Measurements from ENCODE around the gene C3orf22.

Gene C3orf22

DNA sequence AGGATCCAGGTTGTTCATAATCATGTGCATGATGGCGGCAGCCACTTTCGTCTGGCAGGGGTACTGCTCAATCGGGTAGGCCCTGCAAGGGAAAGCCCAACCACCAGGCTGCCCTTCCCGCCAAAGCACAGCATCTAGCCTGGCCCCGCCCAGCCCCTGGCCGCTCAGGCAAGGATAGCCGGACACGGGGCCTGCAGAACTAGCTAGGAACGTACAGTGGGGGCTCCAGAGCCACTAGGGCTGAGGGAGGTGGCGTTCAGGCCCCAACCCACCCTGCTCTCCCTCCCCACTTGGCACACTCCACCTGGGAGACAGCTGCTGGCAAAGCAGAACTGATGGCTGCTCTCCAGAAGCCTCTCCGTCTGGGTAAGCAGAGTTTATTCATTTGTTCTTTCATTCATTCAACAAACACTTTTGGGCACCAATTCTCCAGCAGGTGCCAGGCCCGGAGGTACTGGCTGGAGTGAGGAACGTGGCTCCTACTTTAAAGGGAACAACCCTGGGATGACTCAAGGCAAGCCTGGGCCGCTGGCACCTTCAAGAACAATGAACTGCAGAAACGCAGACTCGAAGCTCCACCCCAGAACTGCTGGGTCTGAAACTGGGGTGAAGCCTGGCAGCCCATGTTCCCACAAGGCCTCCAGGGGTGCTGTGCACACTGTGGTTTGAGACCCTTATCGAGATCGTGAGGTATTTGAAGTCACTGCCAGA is 49.0 kb downstream of the C3orf22 start:
- DNase-seq (ENCODE audit: insufficient read length, low spot score) (no peak), FAIRE-seq (no peak)
- TF ChIP-seq TAF1 (IDR thresholded peaks at IDR 0.05; ENCODE audit: low read depth, low read length), result no peak
- TF ChIP-seq SPI1 (IDR thresholded peaks at IDR 0.05; ENCODE audit: low read depth, low read length), result no peak
- no peak for TF ChIP-seq POLR2A (IDR thresholded peaks at IDR 0.05; ENCODE audit: low read depth, low read length)
- TF ChIP-seq POU2F2 (IDR thresholded peaks at IDR 0.05; ENCODE audit: low read depth, low read length), result no peak
- TF ChIP-seq PAX5 (IDR thresholded peaks at IDR 0.05; ENCODE audit: insufficient read depth, low read length, severe bottlenecking), result no peak
- TF ChIP-seq POLR2AphosphoS5 (IDR thresholded peaks at IDR 0.05; ENCODE audit: low read depth, low read length), result no peak

DNA sequence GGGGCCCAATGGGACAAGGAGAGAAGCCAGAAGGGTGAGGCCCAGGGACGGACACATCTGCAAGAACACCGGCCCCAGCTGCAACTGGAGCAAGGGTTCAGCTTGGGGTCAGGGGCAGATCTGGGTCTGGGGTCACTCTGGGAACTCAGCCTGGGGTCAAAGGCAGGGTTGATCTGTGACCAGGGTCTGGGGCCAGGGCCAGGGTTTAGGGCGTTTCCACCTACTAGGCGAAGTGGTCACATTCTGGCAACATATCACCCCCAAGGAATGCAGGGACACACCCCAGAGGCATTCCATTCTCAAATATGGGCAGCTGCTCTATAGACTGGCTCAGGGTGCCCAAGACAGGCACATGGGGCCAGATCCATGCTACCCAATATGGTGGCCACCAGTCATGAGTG is 50.2 kb downstream of the C3orf22 start:
- DNase-seq (ENCODE audit: insufficient read length, low spot score), result no peak
- no peak for FAIRE-seq
- no peak for TF ChIP-seq TAF1 (IDR thresholded peaks at IDR 0.05; ENCODE audit: low read depth, low read length)
- no peak for TF ChIP-seq POLR2AphosphoS5 (IDR thresholded peaks at IDR 0.05; ENCODE audit: low read depth, low read length)
- TF ChIP-seq PAX5 (IDR thresholded peaks at IDR 0.05; ENCODE audit: insufficient read depth, low read length, severe bottlenecking), result no peak
- TF ChIP-seq POLR2A (IDR thresholded peaks at IDR 0.05; ENCODE audit: low read depth, low read length), result no peak
- no peak for TF ChIP-seq SPI1 (IDR thresholded peaks at IDR 0.05; ENCODE audit: low read depth, low read length)
- TF ChIP-seq POU2F2 (IDR thresholded peaks at IDR 0.05; ENCODE audit: low read depth, low read length), result no peak

DNA sequence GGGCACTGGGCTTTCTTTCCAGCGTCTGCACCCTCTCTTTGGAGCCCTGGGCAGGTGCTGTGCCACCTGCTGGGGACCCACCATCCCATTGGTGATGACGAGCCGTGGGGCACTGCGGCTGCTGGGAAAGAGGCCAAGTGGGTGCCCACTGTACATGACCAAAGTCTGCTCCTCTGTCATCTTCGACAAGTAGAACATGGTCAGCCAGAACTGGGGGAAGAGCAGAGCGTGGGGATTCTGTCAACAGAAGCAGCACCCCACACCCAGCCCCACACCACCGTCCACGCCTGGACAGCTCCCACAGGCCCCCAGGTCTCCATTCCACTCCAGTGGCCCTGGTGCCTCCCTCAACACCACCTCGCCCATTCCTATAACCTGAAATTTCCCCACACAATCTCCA is 50.8 kb downstream of the C3orf22 start:
- FAIRE-seq (no peak), DNase-seq (ENCODE audit: insufficient read length, low spot score) (no peak)
- no peak for TF ChIP-seq SPI1 (IDR thresholded peaks at IDR 0.05; ENCODE audit: low read depth, low read length)

DNA sequence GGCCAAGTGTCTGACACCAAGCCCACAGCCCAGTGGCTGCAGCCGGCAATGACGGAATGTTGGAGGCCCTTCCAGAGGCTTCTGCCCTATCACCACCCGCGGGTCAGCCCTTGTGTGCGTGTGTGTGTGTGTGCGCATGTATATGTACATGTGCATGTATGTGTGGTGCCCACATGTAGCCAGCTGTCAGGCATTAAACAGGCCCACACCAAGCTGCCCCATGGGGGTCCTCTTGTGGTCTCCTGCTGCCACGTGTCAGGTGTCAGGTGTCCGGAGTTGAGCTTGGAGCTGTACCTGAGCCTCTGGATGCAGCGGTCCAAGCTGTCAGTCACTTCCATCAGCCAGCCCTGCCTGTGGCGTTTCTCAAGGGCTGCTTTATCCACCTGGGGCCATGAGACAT is 55.0 kb downstream of the C3orf22 start:
- no peak for FAIRE-seq
- DNase-seq (ENCODE audit: insufficient read length, low spot score), result no peak
- TF ChIP-seq POLR2A (IDR thresholded peaks at IDR 0.05; ENCODE audit: low read depth, low read length), result no peak
- no peak for TF ChIP-seq TAF1 (IDR thresholded peaks at IDR 0.05; ENCODE audit: low read depth, low read length)
- no peak for TF ChIP-seq PAX5 (IDR thresholded peaks at IDR 0.05; ENCODE audit: insufficient read depth, low read length, severe bottlenecking)
- TF ChIP-seq POLR2AphosphoS5 (IDR thresholded peaks at IDR 0.05; ENCODE audit: low read depth, low read length), result no peak
- no peak for TF ChIP-seq SPI1 (IDR thresholded peaks at IDR 0.05; ENCODE audit: low read depth, low read length)
- TF ChIP-seq POU2F2 (IDR thresholded peaks at IDR 0.05; ENCODE audit: low read depth, low read length), result no peak

DNA sequence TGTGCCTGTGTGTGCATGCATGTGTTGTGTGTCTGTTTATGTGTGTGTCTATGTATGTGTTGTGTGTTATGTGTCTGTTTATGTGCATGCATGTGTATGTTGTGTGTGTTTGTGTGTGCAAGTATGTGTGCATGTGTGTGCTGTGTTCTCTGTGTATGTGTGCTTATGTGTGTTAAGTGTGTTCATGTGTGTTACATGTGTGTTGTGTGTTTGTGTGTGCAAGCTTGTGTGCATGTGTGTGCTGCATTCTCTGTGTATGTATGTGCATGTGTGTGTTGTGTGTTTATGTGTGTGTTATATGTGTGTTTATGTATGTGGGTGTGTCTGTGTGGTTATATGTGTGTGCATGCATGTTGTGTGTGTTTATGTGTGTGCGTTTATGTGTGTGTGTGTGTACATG is 56.1 kb downstream of the C3orf22 start:
- DNase-seq (ENCODE audit: insufficient read length, low spot score), result no peak
- no peak for FAIRE-seq
- TF ChIP-seq POLR2AphosphoS5 (IDR thresholded peaks at IDR 0.05; ENCODE audit: low read depth, low read length) (no peak), SPI1 (IDR thresholded peaks at IDR 0.05; ENCODE audit: low read depth, low read length) (no peak), POLR2A (IDR thresholded peaks at IDR 0.05; ENCODE audit: low read depth, low read length) (no peak), PAX5 (IDR thresholded peaks at IDR 0.05; ENCODE audit: insufficient read depth, low read length, severe bottlenecking) (no peak), POU2F2 (IDR thresholded peaks at IDR 0.05; ENCODE audit: low read depth, low read length) (no peak), TAF1 (IDR thresholded peaks at IDR 0.05; ENCODE audit: low read depth, low read length) (no peak)

DNA sequence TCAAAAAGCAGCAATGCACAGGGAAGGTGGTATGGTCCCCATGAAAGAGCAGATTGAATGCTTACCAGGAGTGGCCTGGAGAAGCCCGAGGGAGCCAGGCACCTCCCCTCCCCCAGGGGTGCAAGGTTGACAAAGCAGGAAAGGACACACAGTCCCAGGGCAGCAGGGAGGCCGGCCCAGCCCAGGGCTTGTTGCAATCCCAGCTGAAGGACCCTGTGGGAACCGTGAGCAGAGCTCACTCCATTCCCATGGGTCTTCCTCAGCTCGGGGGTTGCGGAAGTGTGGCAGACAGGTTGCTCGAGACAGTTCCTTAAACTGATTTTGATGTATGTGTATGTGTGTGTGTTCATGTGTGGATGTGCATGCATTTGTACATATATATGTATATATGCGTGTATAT is 57.0 kb downstream of the C3orf22 start:
- FAIRE-seq, result no peak
- TF ChIP-seq PAX5 (IDR thresholded peaks at IDR 0.05; ENCODE audit: insufficient read depth, low read length, severe bottlenecking) (no peak), TAF1 (IDR thresholded peaks at IDR 0.05; ENCODE audit: low read depth, low read length) (no peak), SPI1 (IDR thresholded peaks at IDR 0.05; ENCODE audit: low read depth, low read length) (no peak), POU2F2 (IDR thresholded peaks at IDR 0.05; ENCODE audit: low read depth, low read length) (no peak), POLR2A (IDR thresholded peaks at IDR 0.05; ENCODE audit: low read depth, low read length) (no peak), POLR2AphosphoS5 (IDR thresholded peaks at IDR 0.05; ENCODE audit: low read depth, low read length) (no peak)
- no peak for DNase-seq (ENCODE audit: insufficient read length, low spot score)

DNA sequence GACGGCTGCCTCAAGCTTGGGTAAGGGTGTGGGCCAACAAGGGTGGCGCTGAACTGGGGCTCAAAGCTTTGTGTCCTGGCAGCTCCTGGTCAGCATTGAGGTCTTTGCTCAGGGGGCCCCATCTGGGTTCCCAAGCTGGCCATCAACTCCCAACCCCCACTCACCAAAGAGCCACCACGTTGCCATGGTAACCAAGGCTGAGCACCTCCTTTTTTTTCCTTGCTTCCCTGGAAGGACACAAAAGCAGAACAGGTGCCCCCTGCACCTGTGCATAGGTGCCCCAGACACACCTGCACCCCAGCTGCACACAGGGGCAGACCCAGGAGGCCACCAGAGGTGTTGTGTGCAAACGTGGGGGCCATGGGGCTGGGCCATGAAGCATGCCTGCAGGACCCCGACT is 57.7 kb downstream of the C3orf22 start:
- FAIRE-seq (no peak), DNase-seq (ENCODE audit: insufficient read length, low spot score) (no peak)
- TF ChIP-seq POLR2A (IDR thresholded peaks at IDR 0.05; ENCODE audit: low read depth, low read length), result no peak
- TF ChIP-seq POLR2AphosphoS5 (IDR thresholded peaks at IDR 0.05; ENCODE audit: low read depth, low read length), result no peak
- no peak for TF ChIP-seq PAX5 (IDR thresholded peaks at IDR 0.05; ENCODE audit: insufficient read depth, low read length, severe bottlenecking)
- no peak for TF ChIP-seq TAF1 (IDR thresholded peaks at IDR 0.05; ENCODE audit: low read depth, low read length)
- no peak for TF ChIP-seq SPI1 (IDR thresholded peaks at IDR 0.05; ENCODE audit: low read depth, low read length)
- no peak for TF ChIP-seq POU2F2 (IDR thresholded peaks at IDR 0.05; ENCODE audit: low read depth, low read length)

DNA sequence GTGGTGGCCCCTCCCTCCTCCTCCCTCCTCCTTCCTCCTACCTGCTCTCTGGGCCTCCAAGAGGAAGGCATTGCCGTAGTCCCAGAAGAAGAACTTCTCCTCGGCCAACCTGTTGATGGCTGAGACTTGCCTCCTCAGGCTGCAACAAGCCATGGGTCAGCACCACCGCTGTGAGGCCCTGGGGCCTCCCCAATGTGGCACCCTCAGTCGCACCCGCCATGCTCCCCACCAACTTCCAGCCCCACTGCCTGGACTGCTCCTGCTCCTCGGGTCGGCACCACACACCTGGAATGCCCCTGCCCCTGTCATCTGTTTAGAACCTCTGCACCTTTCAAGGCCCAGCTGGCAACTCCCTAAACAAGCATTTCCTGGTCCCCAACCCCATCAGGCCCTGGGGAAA is 58.7 kb downstream of the C3orf22 start:
- no peak for TF ChIP-seq SPI1 (IDR thresholded peaks at IDR 0.05; ENCODE audit: low read depth, low read length)
- DNase-seq (ENCODE audit: insufficient read length, low spot score) (no peak), FAIRE-seq (no peak)
